ENCODE measurements around the gene SAMD11.
"Not testable (repeated sequence)": the region's sequence is repeated elsewhere in the genome, so short reads cannot be mapped to it uniquely, and the experiment has no call there.

Gene SAMD11

GRCh38 chr1:969260-969855 is 45.6 kb downstream of the SAMD11 start:
- peaks cover 69% of the 10 kb centered on the region for H3K27me3 Mint-ChIP-seq
- H3K4me3 Mint-ChIP-seq: no peak overlapping the region
- H3K4me1 Mint-ChIP-seq (ENCODE audit: low read depth): peaks cover 23% of the 10 kb centered on the region
- no peaks in the 10 kb centered on the region for H3K9me3 Mint-ChIP-seq
- no peak overlapping the region for H3K27ac Mint-ChIP-seq
- peaks cover 10% of the 10 kb centered on the region for H3K36me3 Mint-ChIP-seq (ENCODE audit: low read depth)
- intact Hi-C loops (cut with micrococcal nuclease): no loop called here

- H3K4me1 Mint-ChIP-seq (ENCODE audit: low read depth): peaks cover 16% of the 10 kb centered on the region
- H3K9me3 Mint-ChIP-seq: no peaks in the 10 kb centered on the region
- H3K27ac Mint-ChIP-seq: no peak overlapping the region
- peaks cover 73% of the 10 kb centered on the region for H3K27me3 Mint-ChIP-seq
- peaks cover 3% of the 10 kb centered on the region for H3K36me3 Mint-ChIP-seq (ENCODE audit: low read depth)
- no peak overlapping the region for H3K4me3 Mint-ChIP-seq
- intact Hi-C loops (cut with micrococcal nuclease): no loop called here
Measured at GRCh38 chr1:970242-970972, 46.7 kb downstream of the SAMD11 start.

- H3K27me3 Mint-ChIP-seq: peaks cover 77% of the 10 kb centered on the region
- intact Hi-C loops (cut with micrococcal nuclease): no loop called here
- no peaks in the 10 kb centered on the region for H3K36me3 Mint-ChIP-seq (ENCODE audit: low read depth)
- peaks cover 14% of the 10 kb centered on the region for H3K4me1 Mint-ChIP-seq (ENCODE audit: low read depth)
- no peaks in the 10 kb centered on the region for H3K9me3 Mint-ChIP-seq
- no peak overlapping the region for H3K27ac Mint-ChIP-seq
- no peak overlapping the region for H3K4me3 Mint-ChIP-seq
Measured at GRCh38 chr1:970973-971730, 47.4 kb downstream of the SAMD11 start.

- Mint-ChIP-seq H3K27me3 (peaks cover 77% of the 10 kb centered on the region), H3K4me3 (no peak overlapping the region), H3K36me3 (ENCODE audit: low read depth) (no peaks in the 10 kb centered on the region), H3K27ac (no peak overlapping the region), H3K4me1 (ENCODE audit: low read depth) (peaks cover 9% of the 10 kb centered on the region), H3K9me3 (no peaks in the 10 kb centered on the region)
- intact Hi-C loops (cut with micrococcal nuclease): no loop called here
Measured at GRCh38 chr1:971751-972506, 48.2 kb downstream of the SAMD11 start.

- intact Hi-C loops (cut with micrococcal nuclease): no loop called here
- Mint-ChIP-seq H3K36me3 (ENCODE audit: low read depth) (no peaks in the 10 kb centered on the region), H3K4me1 (ENCODE audit: low read depth) (peaks cover 5% of the 10 kb centered on the region), H3K27me3 (peaks cover 69% of the 10 kb centered on the region), H3K27ac (no peak overlapping the region), H3K9me3 (no peaks in the 10 kb centered on the region), H3K4me3 (no peak overlapping the region)
Measured at GRCh38 chr1:972726-973458, 49.2 kb downstream of the SAMD11 start.

- Mint-ChIP-seq H3K27ac (no peak overlapping the region), H3K36me3 (ENCODE audit: low read depth) (no peaks in the 10 kb centered on the region), H3K9me3 (no peaks in the 10 kb centered on the region), H3K4me3 (no peak overlapping the region), H3K4me1 (ENCODE audit: low read depth) (peaks cover 5% of the 10 kb centered on the region), H3K27me3 (peaks cover 65% of the 10 kb centered on the region)
- intact Hi-C loops (cut with micrococcal nuclease): no loop called here
Measured at GRCh38 chr1:973459-974292, 50.0 kb downstream of the SAMD11 start.

GRCh38 chr1:974293-974640 is 50.5 kb downstream of the SAMD11 start:
- H3K27me3 Mint-ChIP-seq: peaks cover 64% of the 10 kb centered on the region
- no peaks in the 10 kb centered on the region for H3K9me3 Mint-ChIP-seq
- intact Hi-C loops (cut with micrococcal nuclease): no loop called here
- no peak overlapping the region for H3K27ac Mint-ChIP-seq
- H3K4me3 Mint-ChIP-seq: no peak overlapping the region
- H3K36me3 Mint-ChIP-seq (ENCODE audit: low read depth): no peaks in the 10 kb centered on the region
- H3K4me1 Mint-ChIP-seq (ENCODE audit: low read depth): peaks cover 5% of the 10 kb centered on the region

- Mint-ChIP-seq H3K27ac (no peak overlapping the region), H3K36me3 (ENCODE audit: low read depth) (no peaks in the 10 kb centered on the region), H3K9me3 (no peaks in the 10 kb centered on the region), H3K4me1 (ENCODE audit: low read depth) (peaks cover 5% of the 10 kb centered on the region), H3K4me3 (no peak overlapping the region), H3K27me3 (peaks cover 62% of the 10 kb centered on the region)
- intact Hi-C loops (cut with micrococcal nuclease): no loop called here
Measured at GRCh38 chr1:974687-975328, 51.1 kb downstream of the SAMD11 start.

GRCh38 chr1:975365-975764 is 51.6 kb downstream of the SAMD11 start:
- Mint-ChIP-seq H3K27ac (no peak overlapping the region), H3K9me3 (no peaks in the 10 kb centered on the region), H3K4me3 (no peak overlapping the region), H3K27me3 (peaks cover 60% of the 10 kb centered on the region), H3K4me1 (ENCODE audit: low read depth) (peaks cover 5% of the 10 kb centered on the region), H3K36me3 (ENCODE audit: low read depth) (no peaks in the 10 kb centered on the region)
- intact Hi-C loops (cut with micrococcal nuclease): no loop called here

- Mint-ChIP-seq H3K4me1 (ENCODE audit: low read depth) (peaks cover 5% of the 10 kb centered on the region), H3K9me3 (no peaks in the 10 kb centered on the region), H3K27ac (no peak overlapping the region), H3K27me3 (peaks cover 59% of the 10 kb centered on the region), H3K4me3 (no peak overlapping the region), H3K36me3 (ENCODE audit: low read depth) (no peaks in the 10 kb centered on the region)
- intact Hi-C loops (cut with micrococcal nuclease): loop anchor here (1.0 kb wide), 1 partner anchor 72 kb away; no protein-coding TSS in a partner anchor
Measured at GRCh38 chr1:975896-976683, 52.4 kb downstream of the SAMD11 start.

- H3K4me3 Mint-ChIP-seq; H3K4me1 Mint-ChIP-seq (ENCODE audit: low read depth); H3K27ac Mint-ChIP-seq; H3K36me3 Mint-ChIP-seq (ENCODE audit: low read depth); H3K9me3 Mint-ChIP-seq: not testable (repeated sequence)
- peaks cover 56% of the 10 kb centered on the region for H3K27me3 Mint-ChIP-seq
- intact Hi-C loops (cut with micrococcal nuclease): loop anchor here (1.0 kb wide), 1 partner anchor 72 kb away; no protein-coding TSS in a partner anchor
Measured at GRCh38 chr1:976791-977190, 53.1 kb downstream of the SAMD11 start.

Measured in dendritic cell treated with granulocyte-macrophage colony-stimulating factor and Interleukin-4, amounts not matched to agents 40 ng/mL and 50 ng/mL, for 4 days (primary cell).